ENCODE data around the gene EPB41L4B.
A peak's percentile ranks its signal among the peaks of the same experiment; 100 is the strongest.

The EPB41L4B gene

DNA sequence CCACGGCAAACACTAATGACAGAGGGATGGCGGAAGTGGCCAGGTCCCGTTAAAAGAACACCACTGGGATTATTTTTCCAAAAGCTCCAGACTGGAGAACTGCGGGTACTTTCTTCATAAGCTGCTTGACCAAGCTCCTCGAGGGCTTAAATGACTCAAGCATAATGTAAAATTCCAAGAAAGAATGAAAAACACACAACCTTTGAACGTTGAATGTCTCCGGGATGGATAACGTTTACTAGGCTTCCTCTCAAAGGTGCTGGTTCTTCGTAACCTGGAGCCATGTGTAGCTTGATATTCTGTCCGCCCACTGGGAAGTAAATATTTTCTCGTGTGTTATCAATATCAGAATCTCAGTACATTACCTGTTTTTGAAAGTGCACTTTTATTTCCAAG, 67.6 kb downstream of the EPB41L4B start:
- no peak for DNase-seq (ENCODE audit: low read depth)

DNA sequence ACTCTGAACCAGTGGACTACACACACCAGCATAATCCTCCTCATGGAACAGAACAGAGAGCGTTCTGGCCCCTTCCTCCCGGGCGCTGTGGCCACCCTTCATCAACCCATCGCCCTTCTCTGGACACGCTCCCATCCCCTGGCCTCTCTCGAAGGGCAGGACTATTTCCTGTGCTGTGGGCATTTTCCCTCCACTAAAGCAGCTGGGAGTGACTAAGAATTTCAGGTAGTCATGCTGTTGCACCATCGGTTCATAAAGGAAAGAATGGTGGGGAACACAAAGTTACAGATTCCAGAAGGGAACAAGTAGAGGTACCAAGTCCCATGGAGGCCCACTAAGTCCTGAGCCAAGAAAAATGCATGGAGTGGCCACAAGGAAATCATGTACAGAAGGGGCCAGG, 68.6 kb downstream of the EPB41L4B start:
- TF ChIP-seq, protein P1, sequence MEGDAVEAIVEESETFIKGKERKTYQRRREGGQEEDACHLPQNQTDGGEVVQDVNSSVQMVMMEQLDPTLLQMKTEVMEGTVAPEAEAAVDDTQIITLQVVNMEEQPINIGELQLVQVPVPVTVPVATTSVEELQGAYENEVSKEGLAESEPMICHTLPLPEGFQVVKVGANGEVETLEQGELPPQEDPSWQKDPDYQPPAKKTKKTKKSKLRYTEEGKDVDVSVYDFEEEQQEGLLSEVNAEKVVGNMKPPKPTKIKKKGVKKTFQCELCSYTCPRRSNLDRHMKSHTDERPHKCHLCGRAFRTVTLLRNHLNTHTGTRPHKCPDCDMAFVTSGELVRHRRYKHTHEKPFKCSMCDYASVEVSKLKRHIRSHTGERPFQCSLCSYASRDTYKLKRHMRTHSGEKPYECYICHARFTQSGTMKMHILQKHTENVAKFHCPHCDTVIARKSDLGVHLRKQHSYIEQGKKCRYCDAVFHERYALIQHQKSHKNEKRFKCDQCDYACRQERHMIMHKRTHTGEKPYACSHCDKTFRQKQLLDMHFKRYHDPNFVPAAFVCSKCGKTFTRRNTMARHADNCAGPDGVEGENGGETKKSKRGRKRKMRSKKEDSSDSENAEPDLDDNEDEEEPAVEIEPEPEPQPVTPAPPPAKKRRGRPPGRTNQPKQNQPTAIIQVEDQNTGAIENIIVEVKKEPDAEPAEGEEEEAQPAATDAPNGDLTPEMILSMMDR (IDR thresholded peaks at IDR 0.05; ENCODE audit: low read depth, low read length, missing control alignments) = no peak
- no peak overlapping the region for H3K4me3 ChIP-seq (ENCODE audit: low read depth, low read length)
- DNase-seq (ENCODE audit: low read depth) = no peak
- in situ Hi-C loops (cut with HindIII; ENCODE audit: low sequenced_read_pairs) = no loop called here

More for the DNA sequence above, 67.6 kb downstream of the EPB41L4B start:
- no peak overlapping the region for H3K4me3 ChIP-seq (ENCODE audit: low read depth, low read length)
- in situ Hi-C loops (cut with HindIII; ENCODE audit: low sequenced_read_pairs) = no loop called here
- TF ChIP-seq, protein P1 (IDR thresholded peaks at IDR 0.05; ENCODE audit: low read depth, low read length, missing control alignments) = no peak

DNA sequence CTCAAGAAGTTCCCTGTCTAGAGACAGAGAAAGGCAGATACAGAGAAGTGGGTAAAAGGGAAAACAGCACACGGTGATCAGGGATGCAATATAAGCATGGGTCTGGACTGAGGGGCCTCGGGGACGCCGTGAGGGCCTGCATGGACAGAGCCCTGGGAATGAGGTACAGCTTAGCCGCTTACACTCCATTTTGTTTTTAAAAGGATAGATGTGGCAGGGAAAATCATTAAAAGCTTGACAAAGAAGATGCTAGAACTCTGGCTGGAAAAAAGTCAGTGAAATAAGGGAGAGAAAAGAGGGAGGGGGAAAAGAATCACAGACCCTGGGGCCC, 69.1 kb downstream of the EPB41L4B start:
- DNase-seq (ENCODE audit: low read depth) = no peak
- in situ Hi-C loops (cut with HindIII; ENCODE audit: low sequenced_read_pairs) = no loop called here
- H3K4me3 ChIP-seq (ENCODE audit: low read depth, low read length) = no peak overlapping the region
- TF ChIP-seq, protein P1 (IDR thresholded peaks at IDR 0.05; ENCODE audit: low read depth, low read length, missing control alignments) = no peak

DNA sequence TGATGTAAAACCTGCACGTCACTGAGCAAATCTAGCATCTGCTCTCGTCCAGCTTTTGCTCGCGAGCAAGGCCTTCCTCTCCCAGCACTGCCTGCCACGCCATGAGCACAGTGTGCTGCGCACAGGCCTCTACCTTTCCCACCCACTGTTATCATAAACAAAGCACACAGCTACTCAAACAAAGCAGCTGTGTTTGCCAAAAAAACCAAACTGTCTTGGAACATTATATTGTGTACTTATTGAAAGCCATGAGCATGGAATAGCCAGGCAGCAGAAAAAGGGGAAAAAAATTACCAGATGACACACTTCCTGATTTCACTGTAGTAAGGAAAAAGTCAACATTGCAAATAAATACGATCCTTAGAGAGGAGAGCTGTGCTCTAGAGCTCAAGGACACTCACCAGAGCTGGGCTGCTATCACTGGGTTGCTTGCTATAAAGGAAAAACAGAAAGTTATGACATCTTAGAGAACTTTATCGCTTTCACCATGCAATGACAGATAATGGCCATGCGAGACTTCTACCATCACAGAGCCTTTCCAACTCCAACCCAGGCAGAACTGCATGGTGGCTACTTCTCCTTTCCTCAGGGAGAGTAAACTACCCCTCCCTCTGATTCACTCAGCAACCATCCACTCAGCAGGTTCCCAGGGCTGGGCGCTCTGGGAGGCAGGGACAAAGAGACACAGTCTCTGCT, 69.6 kb downstream of the EPB41L4B start:
- in situ Hi-C loops (cut with HindIII; ENCODE audit: low sequenced_read_pairs) = no loop called here
- DNase-seq (ENCODE audit: low read depth) = peak; percentile 57

DNA sequence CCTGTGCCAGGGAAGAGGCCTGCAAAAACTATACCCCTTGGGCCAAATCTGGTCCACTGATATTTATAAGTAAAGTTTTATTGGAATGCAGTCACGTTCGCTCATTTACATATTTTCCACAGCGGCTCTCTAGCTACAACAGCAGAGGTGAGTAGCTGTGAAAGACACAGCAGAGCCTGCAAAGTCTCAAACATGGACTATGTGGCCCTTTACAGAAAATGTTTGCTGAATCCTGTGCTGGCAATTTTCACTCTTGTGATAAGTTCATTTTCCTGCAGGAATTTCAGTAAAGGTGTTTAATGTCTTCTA, 70.1 kb downstream of the EPB41L4B start:
- in situ Hi-C loops (cut with HindIII; ENCODE audit: low sequenced_read_pairs) = no loop called here
- TF ChIP-seq, protein P1 (IDR thresholded peaks at IDR 0.05; ENCODE audit: low read depth, low read length, missing control alignments) = no peak
- no peak overlapping the region for H3K4me3 ChIP-seq (ENCODE audit: low read depth, low read length)
- DNase-seq (ENCODE audit: low read depth) = no peak

More for the DNA sequence above, 69.6 kb downstream of the EPB41L4B start:
- TF ChIP-seq, protein P1 (IDR thresholded peaks at IDR 0.05; ENCODE audit: low read depth, low read length, missing control alignments) = no peak
- no peak overlapping the region for H3K4me3 ChIP-seq (ENCODE audit: low read depth, low read length)

DNA sequence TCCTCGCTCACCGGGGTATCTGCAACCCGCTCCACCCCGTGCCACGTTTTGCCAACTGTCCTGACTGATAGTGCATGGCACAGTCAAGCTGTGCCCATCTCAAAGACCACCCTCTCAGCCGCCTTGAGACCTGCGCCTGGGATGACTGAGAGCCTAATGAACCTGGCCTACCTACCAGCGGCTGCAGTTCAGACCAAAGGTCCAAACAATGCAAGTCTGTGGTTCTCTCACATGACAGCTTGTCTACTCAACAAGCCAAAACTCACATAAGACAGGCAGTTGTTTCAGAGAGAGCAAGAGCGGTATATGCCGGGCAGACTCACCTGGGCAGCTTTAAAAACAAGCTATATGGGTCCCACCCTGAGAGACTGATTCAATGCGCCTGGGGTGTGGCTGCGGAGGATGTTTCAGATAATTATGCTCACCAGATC, 70.5 kb downstream of the EPB41L4B start:
- TF ChIP-seq, protein P1 (IDR thresholded peaks at IDR 0.05; ENCODE audit: low read depth, low read length, missing control alignments) = no peak
- H3K4me3 ChIP-seq (ENCODE audit: low read depth, low read length) = no peak overlapping the region
- in situ Hi-C loops (cut with HindIII; ENCODE audit: low sequenced_read_pairs) = no loop called here
- no peak for DNase-seq (ENCODE audit: low read depth)

Measured in astrocyte of the cerebellum (primary cell).